ENCODE measurements around the gene RAP1GAP. TPM values are rescaled to one million over a fixed set of nuclear protein-coding genes. Genes with fewer than 3 reads are reported as not detected.
A peak's percentile ranks its signal among the peaks of the same experiment; 100 is the strongest.

Gene RAP1GAP
- total and polyA plus RNA-seq, 8 donors, result 21.1 to 117 (median 59.2) TPM

DNA sequence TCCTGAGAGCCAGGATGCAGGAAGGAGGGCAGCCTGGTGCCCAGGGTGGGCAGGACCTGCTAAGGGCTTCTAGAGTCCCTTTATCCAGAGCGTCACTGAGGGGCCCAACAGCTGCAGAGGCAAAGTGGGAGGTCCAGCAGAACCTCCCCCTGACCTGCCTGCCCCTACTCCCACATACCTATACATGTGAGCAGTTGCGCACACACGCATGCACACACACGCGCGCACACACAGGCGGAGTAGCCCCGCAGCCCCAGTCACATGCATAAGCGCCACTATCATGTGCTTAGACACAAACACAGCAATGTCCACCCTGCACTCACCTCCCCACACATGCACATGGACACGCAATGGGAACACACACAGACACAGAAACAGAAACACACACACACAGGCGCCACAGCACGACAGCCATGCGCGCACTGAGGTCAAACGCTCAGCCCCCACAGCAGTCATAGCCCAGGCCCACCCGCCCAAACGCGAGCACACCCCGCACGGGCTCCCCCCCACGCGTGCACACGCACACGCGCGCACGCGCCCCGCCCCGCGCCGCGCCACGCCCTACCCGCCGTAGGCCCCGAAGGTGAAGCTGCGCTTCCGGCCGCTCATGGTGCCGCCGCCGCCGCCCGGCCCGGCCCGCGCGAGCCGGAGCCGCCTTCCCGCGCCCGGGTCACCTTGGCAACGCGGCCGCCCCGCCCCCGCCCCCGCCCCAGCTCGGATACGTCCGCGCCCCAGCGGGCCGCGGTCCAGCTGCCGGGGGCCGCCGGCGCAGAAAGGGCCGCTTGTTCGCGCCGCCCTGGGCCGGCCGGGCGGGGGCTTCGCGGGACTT, 17.7 kb downstream of the RAP1GAP start:
- H3K36me3 ChIP-seq, result no peaks in the 10 kb centered on the region
- intact Hi-C loops (cut with DNase I; ENCODE audit: low total_unique reads), result loop anchor here (10.0 kb wide), 1 partner anchor 137 kb away; no protein-coding TSS in a partner anchor
- peak overlapping the region; percentile 32 to 71 (median 61) for H3K27ac ChIP-seq
- peaks cover 18 to 39% (median 26%) of the 10 kb centered on the region in 4 donors for H3K4me1 ChIP-seq
- peak overlapping the region; percentile 49 to 53 (median 52) for H3K4me3 ChIP-seq
- TF ChIP-seq, protein P1, sequence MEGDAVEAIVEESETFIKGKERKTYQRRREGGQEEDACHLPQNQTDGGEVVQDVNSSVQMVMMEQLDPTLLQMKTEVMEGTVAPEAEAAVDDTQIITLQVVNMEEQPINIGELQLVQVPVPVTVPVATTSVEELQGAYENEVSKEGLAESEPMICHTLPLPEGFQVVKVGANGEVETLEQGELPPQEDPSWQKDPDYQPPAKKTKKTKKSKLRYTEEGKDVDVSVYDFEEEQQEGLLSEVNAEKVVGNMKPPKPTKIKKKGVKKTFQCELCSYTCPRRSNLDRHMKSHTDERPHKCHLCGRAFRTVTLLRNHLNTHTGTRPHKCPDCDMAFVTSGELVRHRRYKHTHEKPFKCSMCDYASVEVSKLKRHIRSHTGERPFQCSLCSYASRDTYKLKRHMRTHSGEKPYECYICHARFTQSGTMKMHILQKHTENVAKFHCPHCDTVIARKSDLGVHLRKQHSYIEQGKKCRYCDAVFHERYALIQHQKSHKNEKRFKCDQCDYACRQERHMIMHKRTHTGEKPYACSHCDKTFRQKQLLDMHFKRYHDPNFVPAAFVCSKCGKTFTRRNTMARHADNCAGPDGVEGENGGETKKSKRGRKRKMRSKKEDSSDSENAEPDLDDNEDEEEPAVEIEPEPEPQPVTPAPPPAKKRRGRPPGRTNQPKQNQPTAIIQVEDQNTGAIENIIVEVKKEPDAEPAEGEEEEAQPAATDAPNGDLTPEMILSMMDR (IDR thresholded peaks at IDR 0.05), result peak in 1 of 7 experiments; percentile 3
- TF ChIP-seq POLR2A (IDR thresholded peaks at IDR 0.05), result no peak
- no peaks in the 10 kb centered on the region for H3K9me3 ChIP-seq
- peaks cover 3 to 53% (median 5%) of the 10 kb centered on the region in 3 donors for H3K27me3 ChIP-seq
- peak; percentile 63 to 93 for DNase-seq
- WGBS, 5 donors, result 1 to 11% (median 4%) methylated on average over 22 to 80 of the region's 80 CpGs

DNA sequence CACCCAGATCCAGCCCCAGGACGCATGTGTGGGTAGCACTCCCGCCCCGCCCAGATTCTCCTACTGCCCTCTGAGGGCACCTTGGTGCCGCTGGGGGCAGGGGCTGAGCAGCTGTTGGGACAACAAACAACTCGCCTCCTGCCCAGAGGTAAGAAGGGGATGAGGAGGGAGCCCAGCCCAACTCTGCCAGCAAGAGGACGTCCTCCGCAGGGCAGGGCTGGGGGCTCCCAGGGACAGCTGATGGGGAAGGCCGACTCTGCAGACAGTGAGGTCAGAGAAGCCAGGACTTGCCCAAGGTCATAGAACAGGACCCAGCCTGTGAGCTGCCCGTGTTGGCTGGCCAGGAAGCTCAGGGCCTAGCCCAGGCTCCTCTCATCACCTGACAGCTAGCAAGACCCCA, 18.8 kb downstream of the RAP1GAP start:
- 31 to 66% (median 52%) methylated on average over 6 to 9 of the region's 9 CpGs for WGBS, 5 donors
- Histone ChIP-seq H3K36me3 (no peaks in the 10 kb centered on the region), H3K27me3 (peaks cover 3 to 60% (median 5%) of the 10 kb centered on the region in 3 donors), H3K9me3 (no peaks in the 10 kb centered on the region), H3K4me1 (peaks cover 18 to 31% (median 24%) of the 10 kb centered on the region in 4 donors), H3K4me3 (no peak overlapping the region), H3K27ac (peak overlapping the region in 4 of 5 donors; percentile 15 to 71 (median 56))
- DNase-seq, result peak; percentile 36 to 48
- intact Hi-C loops (cut with DNase I; ENCODE audit: low total_unique reads), result loop anchor here (10.0 kb wide), 1 partner anchor 136 kb away; no protein-coding TSS in a partner anchor
- TF ChIP-seq POLR2A (IDR thresholded peaks at IDR 0.05) (no peak), POLR2AphosphoS5 (IDR thresholded peaks at IDR 0.05) (no peak), EP300 (IDR thresholded peaks at IDR 0.05) (no peak)
- TF ChIP-seq, protein P1 (IDR thresholded peaks at IDR 0.05), result no peak

DNA sequence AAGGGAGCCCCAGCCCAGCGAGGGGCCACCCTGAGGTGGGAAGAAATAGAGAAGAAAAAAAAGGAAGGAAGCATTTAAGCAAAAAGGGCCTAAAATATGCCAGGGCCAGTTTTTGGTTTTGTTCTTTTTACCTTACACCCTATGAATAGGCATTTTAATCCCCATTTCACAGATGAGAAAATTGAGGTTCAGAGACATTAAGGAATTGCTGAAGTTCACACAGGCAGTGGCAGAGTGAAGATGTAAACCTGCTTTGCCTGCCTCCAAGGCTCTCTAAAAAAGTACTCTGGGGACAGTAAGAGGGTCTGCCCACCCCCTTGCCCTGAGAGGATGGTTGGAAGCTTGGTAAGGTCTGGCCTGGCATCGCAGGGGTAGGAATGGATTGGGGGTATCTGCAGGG, 19.8 kb downstream of the RAP1GAP start:
- WGBS, 5 donors, result 62 to 89% (median 74%) methylated on average over 2 of the region's 2 CpGs
- TF ChIP-seq POLR2AphosphoS5 (IDR thresholded peaks at IDR 0.05) (no peak), POLR2A (IDR thresholded peaks at IDR 0.05) (no peak), EP300 (IDR thresholded peaks at IDR 0.05) (no peak)
- TF ChIP-seq, protein P1 (IDR thresholded peaks at IDR 0.05), result no peak
- Histone ChIP-seq H3K27me3 (peaks cover 3 to 65% (median 5%) of the 10 kb centered on the region in 3 donors), H3K27ac (no peak overlapping the region), H3K36me3 (no peaks in the 10 kb centered on the region), H3K4me1 (peaks cover 18 to 31% (median 24%) of the 10 kb centered on the region in 4 donors), H3K4me3 (no peak overlapping the region), H3K9me3 (no peaks in the 10 kb centered on the region)
- DNase-seq, result no peak
- intact Hi-C loops (cut with DNase I; ENCODE audit: low total_unique reads), result no loop called here

GRCh38 chr1:21648791-21649190, 20.4 kb downstream of the RAP1GAP start:
- H3K36me3 ChIP-seq, result no peaks in the 10 kb centered on the region
- peaks cover 18 to 31% (median 24%) of the 10 kb centered on the region in 4 donors for H3K4me1 ChIP-seq
- no peak overlapping the region for H3K4me3 ChIP-seq
- H3K27me3 ChIP-seq, result peaks cover 3 to 69% (median 5%) of the 10 kb centered on the region in 3 donors
- intact Hi-C loops (cut with DNase I; ENCODE audit: low total_unique reads), result no loop called here
- 63 to 77% (median 75%) methylated on average over 8 to 10 of the region's 10 CpGs for WGBS, 5 donors
- no peak for DNase-seq
- no peak overlapping the region for H3K27ac ChIP-seq
- no peaks in the 10 kb centered on the region for H3K9me3 ChIP-seq
- TF ChIP-seq POLR2AphosphoS5 (IDR thresholded peaks at IDR 0.05) (no peak), EP300 (IDR thresholded peaks at IDR 0.05) (no peak)

Measured in stomach (tissue), 9 donors.